IMR-90 (cell line): ENCODE data around the gene CASP14. TPM values are rescaled to one million over a fixed set of nuclear protein-coding genes. Genes with fewer than 3 reads are reported as not detected.

Source experiments
- ATAC-seq: fragments of 200-7000 bp; cut with Tn5 transposase; 2 replicates; pipeline ENCODE4 v1.9.1; 2020; ENCODE audit warnings: low read depth, mild to moderate bottlenecking, moderate library complexity
- BruUV-seq: library from RNA; stranded (reverse); fragments of 400-500 nt; replicated peaks from 2 replicates; lab custom pipeline; 2021; lab: Mats Ljungman, UMichigan
- CTCF ChIA-PET: fragments of 300-600 bp; formaldehyde crosslinking; extraction: SDS; loops from one replicate; lab custom pipeline; 2021; ENCODE audit warnings: antibody characterized with exemption; lab: Yijun Ruan, JAX
- POLR2A ChIA-PET: fragments of 300-600 bp; sonication (Branson Sonifier 250); formaldehyde crosslinking; loops from one replicate; lab custom pipeline; 2022; ENCODE audit warnings: antibody characterized with exemption; ENCODE audit not compliant: unreplicated experiment; lab: Charles Lee
- DNase-seq: peaks from one replicate; pipeline ENCODE4 v3.0.0; 2013
- H2AFZ ChIP-seq: replicated peaks from 2 replicates; pipeline ENCODE3; 2013; ENCODE audit warnings: low read length, mild to moderate bottlenecking; ENCODE audit not compliant: poor library complexity
- H2AK5ac ChIP-seq: 2 replicates; pipeline ENCODE4 v1.6.1; 2013; ENCODE audit warnings: low read depth, low read length, inconsistent platforms
- H2AK9ac ChIP-seq: replicated peaks from 2 replicates; pipeline ENCODE3; 2013; ENCODE audit warnings: mild to moderate bottlenecking, low read depth, low read length, moderate library complexity; ENCODE audit not compliant: poor library complexity
- H2BK120ac ChIP-seq: 2 replicates; pipeline ENCODE4 v1.6.1; 2013; ENCODE audit warnings: low read depth, low read length, inconsistent platforms
- H2BK15ac ChIP-seq: 3 replicates; pipeline ENCODE4 v1.6.1; 2013; ENCODE audit warnings: low read depth, low read length, inconsistent platforms
- H2BK20ac ChIP-seq: 2 replicates; pipeline ENCODE4 v1.6.1; 2013; ENCODE audit warnings: low read depth, mild to moderate bottlenecking, inconsistent platforms, low read length, moderate library complexity
- H2BK5ac ChIP-seq: 2 replicates; pipeline ENCODE4 v1.6.1; 2013; ENCODE audit warnings: mild to moderate bottlenecking, low read depth, low read length, inconsistent platforms; ENCODE audit not compliant: poor library complexity, severe bottlenecking
- H3K14ac ChIP-seq: replicated peaks from 2 replicates; pipeline ENCODE4 v1.6.1; 2013; ENCODE audit warnings: low read depth, low read length, inconsistent platforms
- H3K18ac ChIP-seq: 2 replicates; pipeline ENCODE4 v1.6.1; 2013; ENCODE audit warnings: low read depth, low read length, control low read depth
- H3K23ac ChIP-seq: 2 replicates; pipeline ENCODE4 v1.6.1; 2013; ENCODE audit warnings: low read depth, low read length, inconsistent platforms
- H3K27ac ChIP-seq: 2 replicates; pipeline ENCODE4 v1.5.1; 2013; ENCODE audit warnings: mild to moderate bottlenecking, control low read depth, low read length; ENCODE audit not compliant: insufficient read depth
- H3K27me3 ChIP-seq: 2 replicates; pipeline ENCODE4 v1.6.1; 2013; ENCODE audit warnings: low read length; ENCODE audit not compliant: control insufficient read depth, insufficient read depth
- H3K36me3 ChIP-seq: 2 replicates; pipeline ENCODE4 v1.6.1; 2013; ENCODE audit warnings: low read length, mixed read lengths; ENCODE audit not compliant: control insufficient read depth, insufficient read depth
- H3K4ac ChIP-seq: 2 replicates; pipeline ENCODE4 v1.6.1; 2013; ENCODE audit warnings: low read depth, low read length, inconsistent platforms
- H3K4me1 ChIP-seq: 2 replicates; pipeline ENCODE4 v1.6.1; 2013; ENCODE audit warnings: low read length, mixed read lengths; ENCODE audit not compliant: control insufficient read depth, insufficient read depth
- H3K4me2 ChIP-seq: 2 replicates; pipeline ENCODE4 v1.6.1; 2013; ENCODE audit warnings: low read depth, mild to moderate bottlenecking, control low read depth, low read length, moderate library complexity
- H3K4me3 ChIP-seq: 2 replicates; pipeline ENCODE4 v1.5.1; 2013; ENCODE audit warnings: low read depth, mild to moderate bottlenecking, control low read depth, low read length, moderate library complexity; ENCODE audit not compliant: insufficient read depth
- H3K56ac ChIP-seq: 2 replicates; pipeline ENCODE4 v1.6.1; 2013; ENCODE audit warnings: low read length, inconsistent platforms; ENCODE audit not compliant: insufficient read depth; ENCODE audit errors: extremely low read depth
- H3K79me1 ChIP-seq, 2 experiments: 2 replicates each; pipeline ENCODE4 v1.6.1; 2013; ENCODE audit warnings: low read length in 2 of 2, inconsistent platforms in 1 of 2, low read depth in 1 of 2
- H3K9ac ChIP-seq: 2 replicates; pipeline ENCODE4 v1.6.1; 2013; ENCODE audit warnings: low read depth, low read length, control low read depth
- H3K9me1 ChIP-seq: 2 replicates; pipeline ENCODE4 v1.6.1; 2013; ENCODE audit warnings: low read length, inconsistent platforms; ENCODE audit not compliant: insufficient read depth
- H3K9me3 ChIP-seq: 2 replicates; pipeline ENCODE4 v1.6.1; 2013; ENCODE audit warnings: low read length; ENCODE audit not compliant: control insufficient read depth, insufficient read depth
- H4K20me1 ChIP-seq: 2 replicates; pipeline ENCODE4 v1.6.1; 2013; ENCODE audit warnings: low read length, inconsistent platforms; ENCODE audit not compliant: insufficient read depth
- H4K5ac ChIP-seq: 2 replicates; pipeline ENCODE4 v1.6.1; 2013; ENCODE audit warnings: mild to moderate bottlenecking, low read depth, low read length, control low read depth
- H4K8ac ChIP-seq, 2 experiments: 2 replicates each; pipeline ENCODE4 v1.6.1; 2013; ENCODE audit warnings: low read depth in 2 of 2, low read length in 2 of 2, control low read depth in 1 of 2, inconsistent platforms in 1 of 2
- H4K91ac ChIP-seq: 2 replicates; pipeline ENCODE4 v1.6.1; 2013; ENCODE audit warnings: low read depth, low read length, inconsistent platforms; ENCODE audit not compliant: insufficient read depth
- POLR2A ChIP-seq: IDR thresholded peaks from 2 replicates; pipeline ENCODE4 v1.6.1; 2012; ENCODE audit warnings: mild to moderate bottlenecking, low read depth, low read length
- RAD21 ChIP-seq: IDR thresholded peaks from 2 replicates; pipeline ENCODE4 v1.6.1; 2012; ENCODE audit warnings: low read length, improper control_type of control experiment
- WGBS, 2 experiments: methylation state at CpG; one replicate each; pipeline versions ENCODE4 v1.1.5 to v1.1.7; 2013; ENCODE audit warnings: missing lambda C conversion rate in 2 of 2; ENCODE audit not compliant: insufficient read length in 1 of 2; ENCODE audit errors: extremely low coverage in 2 of 2; 5-methylcytosine and 5-hydroxymethylcytosine counted together
- dilution Hi-C: fragments of 300-500 bp; cut with HindIII; formaldehyde crosslinking; loops from one replicate; pipeline ENCODE4 v1.14.3; 2018; ENCODE audit warnings: low sequenced_read_pairs; ENCODE audit not compliant: unreplicated experiment
- in situ Hi-C: fragments of 300-500 bp; cut with MboI; formaldehyde crosslinking; loops from 3 replicates; pipeline ENCODE4 v1.14.3; 2019; ENCODE audit warnings: low sequenced_read_pairs, inconsistent platforms, mixed read lengths
- intact Hi-C: fragments of 100-400 bp; cut with micrococcal nuclease; formaldehyde crosslinking; loops from 2 replicates; pipeline ENCODE4 v1.10.0; 2022
- polyA plus RNA-seq, 3 experiments: library from polyadenylated mRNA; depleted of rRNA; stranded (reverse); fragments of >200 nt; gene quantifications; 2 replicates each; pipeline ENCODE4 v1.2.3, GENCODE V29; 2012; ENCODE audit warnings: low replicate concordance in 1 of 3
- total RNA-seq: library from RNA; depleted of rRNA; stranded (reverse); fragments of >200 nt; gene quantifications from 2 replicates; pipeline ENCODE4 v1.2.3, GENCODE V29; 2012
- TF ChIP-seq, protein P1 (sequence below): fragments of 150-350 bp; IDR thresholded peaks from 2 replicates; pipeline ENCODE4 v1.6.1; 2017; ENCODE audit warnings: mild to moderate bottlenecking, antibody characterized with exemption, low read length, low read depth

CASP14 gene
- total and polyA plus RNA-seq, 2 of the 4 experiments (the other 2 are of a cell fraction), result not detected

DNA sequence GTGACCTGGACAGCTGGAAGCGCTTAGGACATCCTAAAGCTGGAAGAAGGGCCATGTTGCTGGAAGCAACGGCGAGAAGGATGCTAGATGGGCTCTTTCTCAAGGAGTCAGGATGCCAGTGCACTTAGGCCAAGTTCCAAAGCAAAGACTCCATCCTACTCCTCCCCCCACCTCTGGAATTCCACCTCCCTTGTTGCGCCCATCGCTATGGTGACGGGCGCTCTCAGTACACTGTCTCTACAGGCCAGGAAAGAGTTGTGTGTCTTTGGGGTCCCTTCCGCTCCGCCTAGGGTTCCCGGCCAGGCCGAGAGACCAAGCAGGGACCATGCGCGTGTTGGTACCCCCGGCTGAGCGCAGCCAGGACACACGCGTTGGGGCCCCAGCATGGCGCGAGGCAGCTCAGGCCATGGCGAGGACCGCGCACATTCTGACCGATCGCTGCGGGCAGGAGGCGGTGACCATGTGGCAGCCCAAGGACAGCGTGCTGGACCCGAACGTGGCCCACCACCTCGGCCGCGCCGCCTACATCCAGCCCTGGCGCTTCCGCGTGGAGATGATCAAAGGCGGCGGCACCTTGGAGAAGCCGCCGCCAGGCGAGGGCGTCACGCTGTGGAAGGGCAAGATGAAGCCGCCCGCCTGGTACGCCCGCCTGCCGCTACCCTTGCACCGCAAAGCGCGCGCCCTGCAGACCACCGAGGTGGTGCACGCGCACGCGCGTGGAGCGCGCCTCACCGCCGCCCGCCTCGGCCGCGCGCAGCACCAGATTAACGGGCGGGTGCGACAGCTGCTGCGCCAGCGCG, 38.6 kb upstream of the CASP14 start:
- dilution Hi-C loops (no loop called here), in situ Hi-C loops (no loop called here), intact Hi-C loops (no loop called here)
- Histone ChIP-seq H2AK9ac (no peak overlapping the region), H2BK15ac (no peak overlapping the region), H3K18ac (no peak overlapping the region), H4K8ac (no peak overlapping the region), H2AK5ac (no peak overlapping the region), H3K4me2 (no peak overlapping the region), H3K4me3 (no peak overlapping the region), H3K27me3 (no peaks in the 10 kb centered on the region), H2AFZ (no peak overlapping the region), H2BK5ac (no peak overlapping the region), H3K9ac (no peak overlapping the region), H3K27ac (no peak overlapping the region), H2BK20ac (no peak overlapping the region), H3K4me1 (no peaks in the 10 kb centered on the region), H3K9me1 (no peaks in the 10 kb centered on the region), H4K5ac (no peak overlapping the region), H3K56ac (no peak overlapping the region), H3K36me3 (no peaks in the 10 kb centered on the region), H3K9me3 (peaks cover 13% of the 10 kb centered on the region), H4K91ac (no peak overlapping the region), H4K20me1 (no peaks in the 10 kb centered on the region), H3K79me1 (no peaks in the 10 kb centered on the region), H2BK120ac (no peak overlapping the region), H3K4ac (no peak overlapping the region), H3K14ac (no peak overlapping the region), H3K23ac (no peak overlapping the region)
- ChIA-PET CTCF (no interaction called here), POLR2A (no interaction called here)
- no peak for DNase-seq
- WGBS, 2 experiments, result 5% methylated on average over 19 of the region's 73 CpGs; no CpG with 5 or more reads in 1 of the 2 experiments
- BruUV-seq, result no TSS peak
- TF ChIP-seq, protein P1, sequence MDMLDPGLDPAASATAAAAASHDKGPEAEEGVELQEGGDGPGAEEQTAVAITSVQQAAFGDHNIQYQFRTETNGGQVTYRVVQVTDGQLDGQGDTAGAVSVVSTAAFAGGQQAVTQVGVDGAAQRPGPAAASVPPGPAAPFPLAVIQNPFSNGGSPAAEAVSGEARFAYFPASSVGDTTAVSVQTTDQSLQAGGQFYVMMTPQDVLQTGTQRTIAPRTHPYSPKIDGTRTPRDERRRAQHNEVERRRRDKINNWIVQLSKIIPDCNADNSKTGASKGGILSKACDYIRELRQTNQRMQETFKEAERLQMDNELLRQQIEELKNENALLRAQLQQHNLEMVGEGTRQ, result no peak
- no peak for TF ChIP-seq POLR2A
- TF ChIP-seq RAD21, result no peak
- no peak for ATAC-seq
